Common myeloid progenitor, CD34-positive (primary cell): ENCODE results near the gene SCARB1.

Experiments used
- CTCF ChIA-PET: fragments of 350-600 bp; sonication (Branson Sonifier 250); formaldehyde crosslinking; loops from one replicate; lab custom pipeline; 2021; ENCODE audit warnings: antibody characterized with exemption; lab: Charles Lee
- POLR2A ChIA-PET: fragments of 350-600 bp; sonication (Branson Sonifier 250); formaldehyde crosslinking; loops from one replicate; lab custom pipeline; 2021; ENCODE audit warnings: antibody characterized with exemption; lab: Charles Lee
- DNase-seq, 3 donors: peaks; one replicate each; pipeline versions ENCODE4 v3.0.0 to v3.0.0-alpha.2; 2013
- H3K27ac ChIP-seq, 2 experiments: 1 replicate in 1 of 2; 2 replicates in 1 of 2; pipeline ENCODE4 v1.7.0; 2013; ENCODE audit warnings: inconsistent platforms in 2 of 2, low read length in 2 of 2, mild to moderate bottlenecking in 2 of 2, low read depth in 1 of 2, moderate library complexity in 1 of 2; ENCODE audit not compliant: severe bottlenecking in 2 of 2, insufficient read depth in 1 of 2, poor library complexity in 1 of 2
- H3K27me3 ChIP-seq, 5 experiments: replicated peaks in 2 of 5; 1 replicate in 3 of 5; 2 replicates in 2 of 5; pipeline versions ENCODE4 v1.6.1 to v1.7.0; 2013; ENCODE audit warnings: low read length in 4 of 5, mild to moderate bottlenecking in 2 of 5, moderate library complexity in 2 of 5, inconsistent platforms in 1 of 5; ENCODE audit not compliant: insufficient read depth in 5 of 5, control insufficient read depth in 4 of 5
- H3K36me3 ChIP-seq, 4 experiments: 1 replicate in 2 of 4; 2 replicates in 2 of 4; pipeline versions ENCODE4 v1.6.1 to v1.7.0; 2013; ENCODE audit warnings: low read length in 3 of 4, control low read depth in 1 of 4, mild to moderate bottlenecking in 1 of 4; ENCODE audit not compliant: control insufficient read depth in 4 of 4, insufficient read depth in 4 of 4
- H3K4me1 ChIP-seq, 4 experiments: 1 replicate in 3 of 4; 2 replicates in 1 of 4; pipeline versions ENCODE4 v1.6.1 to v1.7.1; 2013; ENCODE audit warnings: low read length in 3 of 4, mild to moderate bottlenecking in 3 of 4, control low read depth in 1 of 4, inconsistent platforms in 1 of 4, moderate library complexity in 1 of 4; ENCODE audit not compliant: control insufficient read depth in 4 of 4, insufficient read depth in 4 of 4; ENCODE audit errors: control extremely low read depth in 1 of 4
- H3K4me3 ChIP-seq, 7 experiments: 1 replicate in 4 of 7; 2 replicates in 3 of 7; pipeline versions ENCODE4 v1.5.1 to v1.7.0; 2013; ENCODE audit warnings: mild to moderate bottlenecking in 7 of 7, low read length in 6 of 7, moderate library complexity in 6 of 7, inconsistent platforms in 2 of 7, low read depth in 2 of 7, control low read depth in 1 of 7; ENCODE audit not compliant: insufficient read depth in 4 of 7, control insufficient read depth in 1 of 7; ENCODE audit errors: extremely low read depth in 1 of 7
- H3K9me3 ChIP-seq, 5 experiments: 1 replicate in 4 of 5; 2 replicates in 1 of 5; pipeline versions ENCODE4 v1.6.1 to v1.7.1; 2013; ENCODE audit warnings: low read length in 4 of 5, mild to moderate bottlenecking in 2 of 5, inconsistent platforms in 1 of 5, low read depth in 1 of 5, moderate library complexity in 1 of 5; ENCODE audit not compliant: control insufficient read depth in 4 of 5, insufficient read depth in 2 of 5; ENCODE audit errors: control extremely low read depth in 1 of 5
- WGBS: methylation state at CpG from one replicate; pipeline ENCODE4 v1.1.5; 2013; ENCODE audit not compliant: insufficient coverage; 5-methylcytosine and 5-hydroxymethylcytosine counted together

The SCARB1 gene

GRCh38 chr12:124772289-124773170 is 91.1 kb downstream of the SCARB1 start:
- H3K4me3 ChIP-seq = no peak overlapping the region
- CTCF ChIA-PET = interaction anchor here (0.9 to 2.0 kb wide), 10 partner anchors 10 to 740 kb away, joined by 3 to 8 read pairs (median 4); no protein-coding TSS in a partner anchor

GRCh38 chr12:124771462-124772288 is 92.0 kb downstream of the SCARB1 start:
- 18% methylated on average over 29 of the region's 35 CpGs for WGBS

More at GRCh38 chr12:124772289-124773170, 91.1 kb downstream of the SCARB1 start:
- POLR2A ChIA-PET = no interaction called here
- DNase-seq = no peak
- H3K4me1 ChIP-seq = peaks cover 0 to 14% (median 10%) of the 10 kb centered on the region in 4 experiments
- WGBS = 76% methylated on average over 23 of the region's 26 CpGs
- no peaks in the 10 kb centered on the region for H3K36me3 ChIP-seq
- H3K27ac ChIP-seq = no peak overlapping the region
- H3K27me3 ChIP-seq = peaks cover 0 to 5% (median 0%) of the 10 kb centered on the region in 5 experiments
- H3K9me3 ChIP-seq = no peaks in the 10 kb centered on the region

GRCh38 chr12:124770728-124771127 is 92.9 kb downstream of the SCARB1 start:
- Histone ChIP-seq H3K9me3 (no peaks in the 10 kb centered on the region), H3K27me3 (peaks cover 0 to 5% (median 0%) of the 10 kb centered on the region in 5 experiments), H3K4me1 (peaks cover 0 to 13% (median 10%) of the 10 kb centered on the region in 4 experiments), H3K36me3 (no peaks in the 10 kb centered on the region), H3K4me3 (no peak overlapping the region), H3K27ac (no peak overlapping the region)
- CTCF ChIA-PET = interaction anchor here (0.6 to 3.0 kb wide), 17 partner anchors 9 to 745 kb away, joined by 3 to 19 read pairs (median 4); no protein-coding TSS in a partner anchor
- WGBS = 100% methylated on average over 2 of the region's 5 CpGs
- POLR2A ChIA-PET = no interaction called here
- no peak for DNase-seq

More at GRCh38 chr12:124771462-124772288, 92.0 kb downstream of the SCARB1 start:
- ChIA-PET CTCF (interaction anchor here (0.6 to 3.0 kb wide), 23 partner anchors 10 to 739 kb away, joined by 3 to 19 read pairs (median 3); no protein-coding TSS in a partner anchor), POLR2A (no interaction called here)
- Histone ChIP-seq H3K27ac (no peak overlapping the region), H3K36me3 (no peaks in the 10 kb centered on the region), H3K4me3 (no peak overlapping the region), H3K9me3 (no peaks in the 10 kb centered on the region), H3K4me1 (peaks cover 0 to 14% (median 10%) of the 10 kb centered on the region in 4 experiments), H3K27me3 (peaks cover 0 to 5% (median 0%) of the 10 kb centered on the region in 5 experiments)
- peak; percentile 76 to 87 (median 84) for DNase-seq

GRCh38 chr12:124769881-124770512 is 93.7 kb downstream of the SCARB1 start:
- WGBS = 96% methylated on average over 10 of the region's 14 CpGs

GRCh38 chr12:124769163-124769530 is 94.5 kb downstream of the SCARB1 start:
- Histone ChIP-seq H3K4me1 (peaks cover 0 to 7% (median 3%) of the 10 kb centered on the region in 4 experiments), H3K27me3 (peaks cover 0 to 5% (median 0%) of the 10 kb centered on the region in 5 experiments), H3K4me3 (no peak overlapping the region), H3K36me3 (no peaks in the 10 kb centered on the region), H3K27ac (no peak overlapping the region), H3K9me3 (peaks cover 0 to 12% (median 8%) of the 10 kb centered on the region in 5 experiments)
- POLR2A ChIA-PET = no interaction called here
- DNase-seq = no peak
- CTCF ChIA-PET = interaction anchor here (1.0 to 3.0 kb wide), 3 partner anchors 243 to 732 kb away, joined by 3 to 19 read pairs (median 3); no protein-coding TSS in a partner anchor
- WGBS = no CpG with 5 or more reads among the region's 3 CpGs

More at GRCh38 chr12:124769881-124770512, 93.7 kb downstream of the SCARB1 start:
- peaks cover 0 to 4% (median under 1%) of the 10 kb centered on the region in 5 experiments for H3K9me3 ChIP-seq
- no peak overlapping the region for H3K4me3 ChIP-seq
- POLR2A ChIA-PET = no interaction called here
- H3K27me3 ChIP-seq = peaks cover 0 to 5% (median 0%) of the 10 kb centered on the region in 5 experiments
- no peak overlapping the region for H3K27ac ChIP-seq
- peaks cover 0 to 13% (median 6%) of the 10 kb centered on the region in 4 experiments for H3K4me1 ChIP-seq
- no peak for DNase-seq
- H3K36me3 ChIP-seq = no peaks in the 10 kb centered on the region
- CTCF ChIA-PET = interaction anchor here (1.1 to 3.0 kb wide), 5 partner anchors 14 to 732 kb away, joined by 3 to 19 read pairs (median 4); no protein-coding TSS in a partner anchor

GRCh38 chr12:124768452-124769162 is 95.1 kb downstream of the SCARB1 start:
- H3K27me3 ChIP-seq = peaks cover 0 to 5% (median 0%) of the 10 kb centered on the region in 5 experiments
- H3K4me1 ChIP-seq = peaks cover 0 to 8% (median 4%) of the 10 kb centered on the region in 4 experiments
- peaks cover 0 to 13% (median 8%) of the 10 kb centered on the region in 5 experiments for H3K9me3 ChIP-seq
- no peak for DNase-seq
- ChIA-PET CTCF (interaction anchor here (1.0 to 4.5 kb wide), 7 partner anchors 13 to 731 kb away, joined by 3 to 33 read pairs (median 4); no protein-coding TSS in a partner anchor), POLR2A (no interaction called here)
- H3K27ac ChIP-seq = no peak overlapping the region
- no peaks in the 10 kb centered on the region for H3K36me3 ChIP-seq
- 95% methylated on average over 9 of the region's 11 CpGs for WGBS
- no peak overlapping the region for H3K4me3 ChIP-seq
